ENCODE results near the gene SNRNP200.

Gene SNRNP200

GRCh38 chr2:96353032-96353561 lies 47.8 kb upstream of the SNRNP200 start:
- Histone ChIP-seq H3F3A (ENCODE audit: insufficient read depth, low read length) (no peaks in the 10 kb centered on the region), H3K9me2 (replicated peaks; ENCODE audit: insufficient read depth, low read length) (no peaks in the 10 kb centered on the region), H3K27ac (ENCODE audit: low read length) (no peak overlapping the region), H3K9ac (ENCODE audit: low read length) (no peak overlapping the region), H3K4me2 (ENCODE audit: low read depth, low read length) (no peak overlapping the region), H2AFZ (ENCODE audit: low read length) (no peak overlapping the region), H3K4me3 (ENCODE audit: low read length) (no peak overlapping the region), H3K9me3 (replicated peaks; ENCODE audit: insufficient read depth, low read length) (no peaks in the 10 kb centered on the region), H3K79me2 (ENCODE audit: low read length) (no peaks in the 10 kb centered on the region), H3K36me3 (replicated peaks; ENCODE audit: insufficient read depth, low read length) (peaks cover 21% of the 10 kb centered on the region), H3K4me1 (ENCODE audit: low read length) (no peaks in the 10 kb centered on the region), H3K27me3 (replicated peaks; ENCODE audit: insufficient read depth, low read length) (no peaks in the 10 kb centered on the region), H4K20me1 (ENCODE audit: insufficient read depth, low read length) (no peaks in the 10 kb centered on the region)
- no peak for TF ChIP-seq EZH2phosphoT487 (IDR thresholded peaks at IDR 0.05; ENCODE audit: low read length)
- TF ChIP-seq EZH2 (optimal IDR thresholded peaks at IDR 0.05; ENCODE audit: low read depth, low read length) = no peak
- no peak for DNase-seq

GRCh38 chr2:96347395-96347794 lies 42.0 kb upstream of the SNRNP200 start:
- no peak overlapping the region for H2AFZ ChIP-seq (ENCODE audit: low read length)
- peaks cover 24% of the 10 kb centered on the region for H3K36me3 ChIP-seq (replicated peaks; ENCODE audit: insufficient read depth, low read length)
- H3K4me2 ChIP-seq (ENCODE audit: low read depth, low read length) = no peak overlapping the region
- H3K27me3 ChIP-seq (replicated peaks; ENCODE audit: insufficient read depth, low read length) = no peaks in the 10 kb centered on the region
- no peaks in the 10 kb centered on the region for H3K4me1 ChIP-seq (ENCODE audit: low read length)
- no peaks in the 10 kb centered on the region for H4K20me1 ChIP-seq (ENCODE audit: insufficient read depth, low read length)
- H3F3A ChIP-seq (ENCODE audit: insufficient read depth, low read length) = no peaks in the 10 kb centered on the region
- no peaks in the 10 kb centered on the region for H3K9me3 ChIP-seq (replicated peaks; ENCODE audit: insufficient read depth, low read length)
- no peak for TF ChIP-seq CTCF (IDR thresholded peaks at IDR 0.05; ENCODE audit: low read length)
- no peak for TF ChIP-seq EZH2phosphoT487 (IDR thresholded peaks at IDR 0.05; ENCODE audit: low read length)
- no peak for TF ChIP-seq EZH2 (optimal IDR thresholded peaks at IDR 0.05; ENCODE audit: low read depth, low read length)
- peaks cover 32% of the 10 kb centered on the region for H3K79me2 ChIP-seq (ENCODE audit: low read length)
- no peak for DNase-seq
- no peak overlapping the region for H3K4me3 ChIP-seq (ENCODE audit: low read length)
- H3K9me2 ChIP-seq (replicated peaks; ENCODE audit: insufficient read depth, low read length) = no peaks in the 10 kb centered on the region
- no peak overlapping the region for H3K9ac ChIP-seq (ENCODE audit: low read length)
- H3K27ac ChIP-seq (ENCODE audit: low read length) = no peak overlapping the region

- no peak for TF ChIP-seq EZH2phosphoT487 (IDR thresholded peaks at IDR 0.05; ENCODE audit: low read length)
- no peak for TF ChIP-seq CTCF (IDR thresholded peaks at IDR 0.05; ENCODE audit: low read length)
- TF ChIP-seq EZH2 (optimal IDR thresholded peaks at IDR 0.05; ENCODE audit: low read depth, low read length) = no peak
- no peak overlapping the region for H3K9ac ChIP-seq (ENCODE audit: low read length)
- H3F3A ChIP-seq (ENCODE audit: insufficient read depth, low read length) = no peaks in the 10 kb centered on the region
- no peaks in the 10 kb centered on the region for H4K20me1 ChIP-seq (ENCODE audit: insufficient read depth, low read length)
- H3K79me2 ChIP-seq (ENCODE audit: low read length) = peaks cover 47% of the 10 kb centered on the region
- no peaks in the 10 kb centered on the region for H3K9me3 ChIP-seq (replicated peaks; ENCODE audit: insufficient read depth, low read length)
- H2AFZ ChIP-seq (ENCODE audit: low read length) = no peak overlapping the region
- peaks cover 31% of the 10 kb centered on the region for H3K36me3 ChIP-seq (replicated peaks; ENCODE audit: insufficient read depth, low read length)
- no peaks in the 10 kb centered on the region for H3K27me3 ChIP-seq (replicated peaks; ENCODE audit: insufficient read depth, low read length)
- H3K27ac ChIP-seq (ENCODE audit: low read length) = no peak overlapping the region
- no peaks in the 10 kb centered on the region for H3K4me1 ChIP-seq (ENCODE audit: low read length)
- no peak overlapping the region for H3K4me3 ChIP-seq (ENCODE audit: low read length)
- H3K4me2 ChIP-seq (ENCODE audit: low read depth, low read length) = no peak overlapping the region
- H3K9me2 ChIP-seq (replicated peaks; ENCODE audit: insufficient read depth, low read length) = no peaks in the 10 kb centered on the region
- no peak for DNase-seq
Observed at GRCh38 chr2:96345868-96346462, 40.6 kb upstream of the SNRNP200 start.

GRCh38 chr2:96345438-96345837 lies 40.1 kb upstream of the SNRNP200 start:
- no peak overlapping the region for H3K27ac ChIP-seq (ENCODE audit: low read length)
- H3K36me3 ChIP-seq (replicated peaks; ENCODE audit: insufficient read depth, low read length) = peaks cover 31% of the 10 kb centered on the region
- H4K20me1 ChIP-seq (ENCODE audit: insufficient read depth, low read length) = no peaks in the 10 kb centered on the region
- no peaks in the 10 kb centered on the region for H3K9me3 ChIP-seq (replicated peaks; ENCODE audit: insufficient read depth, low read length)
- no peak overlapping the region for H3K9ac ChIP-seq (ENCODE audit: low read length)
- H3K4me3 ChIP-seq (ENCODE audit: low read length) = no peak overlapping the region
- H2AFZ ChIP-seq (ENCODE audit: low read length) = no peak overlapping the region
- no peak overlapping the region for H3K4me2 ChIP-seq (ENCODE audit: low read depth, low read length)
- TF ChIP-seq EZH2 (optimal IDR thresholded peaks at IDR 0.05; ENCODE audit: low read depth, low read length) (no peak), CTCF (IDR thresholded peaks at IDR 0.05; ENCODE audit: low read length) (0 out of 2 replicates have a peak, but pooled peaks have one; percentile 7), EZH2phosphoT487 (IDR thresholded peaks at IDR 0.05; ENCODE audit: low read length) (no peak)
- no peaks in the 10 kb centered on the region for H3K9me2 ChIP-seq (replicated peaks; ENCODE audit: insufficient read depth, low read length)
- DNase-seq = no peak
- peaks cover 52% of the 10 kb centered on the region for H3K79me2 ChIP-seq (ENCODE audit: low read length)
- H3K4me1 ChIP-seq (ENCODE audit: low read length) = no peaks in the 10 kb centered on the region
- no peaks in the 10 kb centered on the region for H3F3A ChIP-seq (ENCODE audit: insufficient read depth, low read length)
- H3K27me3 ChIP-seq (replicated peaks; ENCODE audit: insufficient read depth, low read length) = no peaks in the 10 kb centered on the region
